HG02642 (cell line): ENCODE results near the gene RTBDN.
"Not testable (repeated sequence)": the region's sequence is repeated elsewhere in the genome, so short reads cannot be mapped to it uniquely, and the experiment has no call there.

Experiments
- ATAC-seq: cut with Tn5 transposase; IDR thresholded peaks from one replicate; pipeline ENCODE4 v1.9.1; 2021; ENCODE audit warnings: mild to moderate bottlenecking; ENCODE audit not compliant: unreplicated experiment, poor library complexity

Gene RTBDN

GRCh38 chr19:12828494-12828893 lies 5.9 kb downstream of the RTBDN start:
- no peak for ATAC-seq

- no peak for ATAC-seq
These were observed 8.9 kb downstream of the RTBDN start for GRCh38 chr19:12825254-12826131.

GRCh38 chr19:12821761-12822160 lies 12.6 kb downstream of the RTBDN start:
- no peak for ATAC-seq

GRCh38 chr19:12817810-12818209 lies 16.6 kb downstream of the RTBDN start:
- not testable (repeated sequence) for ATAC-seq

- not testable (repeated sequence) for ATAC-seq
These were observed 17.2 kb downstream of the RTBDN start for GRCh38 chr19:12817188-12817587.

- no peak for ATAC-seq
These were observed 19.3 kb downstream of the RTBDN start for GRCh38 chr19:12815088-12815487.

GRCh38 chr19:12806242-12807081 lies 27.9 kb downstream of the RTBDN start, which contains the start of gene RNASEH2A:
Gene RNASEH2A, plus strand, starts transcription at chr19:12806584. Its CDS starts 90 bp downstream, at chr19:12806674.
- peak; percentile 80 for ATAC-seq

- ATAC-seq: no peak
These were observed 30.3 kb downstream of the RTBDN start for GRCh38 chr19:12804051-12804450.

GRCh38 chr19:12802267-12803106 lies 31.9 kb downstream of the RTBDN start:
- ATAC-seq: no peak

- ATAC-seq: peak; percentile 41
These were observed 32.7 kb downstream of the RTBDN start, which contains the start of the genes PRDX2 and THSD8 for GRCh38 chr19:12801466-12802266. Gene PRDX2, minus strand, starts transcription at chr19:12801800. Its CDS starts 539 bp downstream, at chr19:12801261. Gene THSD8, plus strand, starts transcription at chr19:12802069. Its CDS starts 3 bp downstream, at chr19:12802072.

- no peak for ATAC-seq
These were observed 33.4 kb downstream of the RTBDN start for GRCh38 chr19:12800923-12801465.

GRCh38 chr19:12800466-12800770 lies 34.0 kb downstream of the RTBDN start:
- ATAC-seq: no peak

- ATAC-seq: no peak
These were observed 34.5 kb downstream of the RTBDN start for GRCh38 chr19:12799742-12800465.

GRCh38 chr19:12797607-12798006 lies 36.8 kb downstream of the RTBDN start:
- not testable (repeated sequence) for ATAC-seq

- ATAC-seq: no peak
These were observed 37.2 kb downstream of the RTBDN start for GRCh38 chr19:12797141-12797587.

GRCh38 chr19:12796146-12797071 lies 38.0 kb downstream of the RTBDN start:
- ATAC-seq: no peak

- no peak for ATAC-seq
These were observed 39.4 kb downstream of the RTBDN start for GRCh38 chr19:12794971-12795381.
